ENCODE data around the gene CYGB. TPM values are rescaled to one million over a fixed set of nuclear protein-coding genes. Genes with fewer than 3 reads are reported as not detected.
A peak's percentile ranks its signal among the peaks of the same experiment; 100 is the strongest.

Gene CYGB
- total and polyA plus RNA-seq, 9 of the 15 experiments (the other 6 are each of a cell fraction or from before 2014, with no cell fraction given), result 0.08 to 0.95 (median 0.18) TPM; not detected in 5

GRCh38 chr17:76558198-76559095 is 20.9 kb upstream of the CYGB start (continued):
- no peak for TF ChIP-seq ZNF407 (IDR thresholded peaks at IDR 0.05; ENCODE audit: low read depth)
- no peak for TF ChIP-seq CREB5 (CRISPR knock-in tag; IDR thresholded peaks at IDR 0.05)
- no peak for TF ChIP-seq ETV5 (CRISPR knock-in tag; IDR thresholded peaks at IDR 0.05; ENCODE audit: low read depth)
- no peak for TF ChIP-seq CREB3L1 (IDR thresholded peaks at IDR 0.05; ENCODE audit: borderline replicate concordance, low read depth)
- TF ChIP-seq MCM7 (IDR thresholded peaks at IDR 0.05), result no peak
- TF ChIP-seq ZNF140 (CRISPR knock-in tag; IDR thresholded peaks at IDR 0.05), result no peak
- no peak for TF ChIP-seq CBFA2T2 (conservative IDR thresholded peaks at IDR 0.05)
- peak; percentile 43; the same call in 1 of the 2 replicates for TF ChIP-seq ZNF592 (IDR thresholded peaks at IDR 0.05)
- TF ChIP-seq XRCC4 (IDR thresholded peaks at IDR 0.05; ENCODE audit: extremely low read depth, insufficient read depth, insufficient read length), result no peak
- peak; percentile 64; the same call in 1 of the 2 replicates for TF ChIP-seq ARID2 (IDR thresholded peaks at IDR 0.05)

Measured in K562 (cell line).